Stimulated activated naive CD4-positive, alpha-beta T cell treated with Interleukin-2 at 50 U/mL for 16 hours (primary cell): ENCODE results near the gene GRID1.

ENCODE experiments used
- DNase-seq: peaks from one replicate; lab custom pipeline; 2025; lab: John Stamatoyannopoulos, UW

The GRID1 gene

DNA sequence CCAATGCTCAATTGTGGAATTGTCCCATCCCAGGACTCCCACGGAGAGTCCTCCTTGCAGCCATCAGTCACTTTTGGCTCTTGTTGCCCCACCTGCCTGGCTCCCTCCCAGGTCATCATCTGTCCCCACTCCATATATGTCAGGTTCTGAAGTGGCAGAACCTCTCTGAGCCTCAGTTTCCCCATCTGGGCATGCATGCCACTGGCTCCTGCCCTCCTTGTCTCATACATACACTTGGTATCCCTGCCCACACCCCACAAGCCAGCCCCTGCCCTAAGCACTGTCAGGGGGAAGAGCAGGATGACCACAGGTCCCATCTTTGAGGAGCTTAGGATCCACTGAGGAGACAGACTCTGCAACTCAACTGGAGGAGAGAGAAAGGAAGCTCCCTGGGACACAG lies 156.9 kb downstream of the GRID1 start:
- no peak for DNase-seq

DNA sequence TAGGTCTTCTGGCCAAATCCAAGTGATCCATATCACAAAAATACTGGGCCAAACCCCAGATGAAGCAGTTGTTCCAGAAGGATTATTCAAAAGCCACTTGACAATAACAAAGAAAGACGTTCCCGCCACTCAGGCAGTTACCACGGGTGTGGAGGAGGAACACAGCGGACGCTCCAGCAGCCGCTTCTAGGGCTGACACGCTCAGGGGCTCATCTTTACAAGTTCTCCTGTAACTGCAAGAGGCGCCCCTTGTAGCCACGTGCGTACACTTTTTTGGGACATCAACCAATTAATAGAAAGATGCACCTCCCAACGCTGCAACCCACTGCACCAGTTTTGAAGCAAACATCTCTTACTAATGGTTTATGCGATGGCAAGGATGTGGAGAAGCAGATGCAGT lies 159.4 kb downstream of the GRID1 start:
- no peak for DNase-seq

DNA sequence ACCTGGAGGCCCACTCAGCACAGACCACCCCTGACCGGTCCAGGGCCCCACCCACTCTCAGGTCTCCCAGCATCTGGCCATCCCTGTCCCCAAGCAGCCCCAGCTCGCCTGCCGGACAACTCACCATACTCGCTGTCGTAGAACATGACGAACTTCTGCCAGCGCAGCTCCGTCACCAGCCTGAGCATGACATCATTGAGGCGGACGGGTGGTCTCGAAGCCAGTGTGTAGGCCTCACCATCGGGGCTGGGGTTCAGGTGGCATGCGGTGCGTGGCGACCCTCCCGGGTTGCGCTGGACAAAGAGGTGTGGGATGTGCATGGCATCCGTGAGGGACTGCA lies 160.4 kb downstream of the GRID1 start:
- DNase-seq: no peak

DNA sequence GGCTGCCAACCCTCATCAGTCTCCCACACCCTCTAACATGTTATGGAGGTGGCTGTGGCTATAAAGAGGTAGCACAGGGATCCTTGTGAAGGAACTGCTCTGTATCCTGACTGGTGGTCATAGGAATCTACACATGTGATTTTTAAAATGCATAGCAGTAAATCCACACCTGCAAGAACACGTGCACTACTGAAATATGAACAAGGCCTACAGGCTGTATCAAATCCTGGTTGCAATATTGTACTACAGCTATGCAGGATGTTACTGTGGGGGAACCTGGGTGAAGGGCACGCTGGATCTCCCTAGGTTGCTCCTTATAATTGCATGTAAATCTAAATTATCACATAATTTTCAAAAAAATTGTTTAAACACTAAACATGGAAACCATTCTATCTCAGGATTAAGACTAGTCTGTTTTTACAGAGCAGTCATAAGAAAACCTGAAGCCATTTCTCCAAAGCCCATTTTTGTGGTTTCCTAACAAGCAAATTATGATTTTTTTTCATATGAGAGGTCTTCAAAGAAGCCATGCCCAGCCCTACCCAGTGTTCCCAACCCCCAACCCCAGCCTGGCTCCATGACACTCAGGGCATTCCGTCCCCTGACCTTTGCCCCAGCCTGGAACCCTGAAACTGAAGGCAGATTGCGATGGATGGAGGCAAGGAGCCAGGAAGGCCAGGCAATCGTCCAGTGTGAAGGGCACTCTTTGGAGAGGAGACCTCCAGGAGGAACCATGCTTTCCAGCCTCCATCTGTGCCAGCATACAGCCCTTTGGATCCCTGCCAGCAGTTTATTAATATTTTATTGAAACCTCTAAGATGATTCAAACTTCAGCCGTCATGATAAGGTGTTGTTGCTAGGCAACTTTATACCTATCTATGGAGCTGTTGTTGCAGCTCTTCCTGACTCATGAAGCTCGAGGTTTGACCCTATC lies 161.0 kb downstream of the GRID1 start:
- no peak for DNase-seq

DNA sequence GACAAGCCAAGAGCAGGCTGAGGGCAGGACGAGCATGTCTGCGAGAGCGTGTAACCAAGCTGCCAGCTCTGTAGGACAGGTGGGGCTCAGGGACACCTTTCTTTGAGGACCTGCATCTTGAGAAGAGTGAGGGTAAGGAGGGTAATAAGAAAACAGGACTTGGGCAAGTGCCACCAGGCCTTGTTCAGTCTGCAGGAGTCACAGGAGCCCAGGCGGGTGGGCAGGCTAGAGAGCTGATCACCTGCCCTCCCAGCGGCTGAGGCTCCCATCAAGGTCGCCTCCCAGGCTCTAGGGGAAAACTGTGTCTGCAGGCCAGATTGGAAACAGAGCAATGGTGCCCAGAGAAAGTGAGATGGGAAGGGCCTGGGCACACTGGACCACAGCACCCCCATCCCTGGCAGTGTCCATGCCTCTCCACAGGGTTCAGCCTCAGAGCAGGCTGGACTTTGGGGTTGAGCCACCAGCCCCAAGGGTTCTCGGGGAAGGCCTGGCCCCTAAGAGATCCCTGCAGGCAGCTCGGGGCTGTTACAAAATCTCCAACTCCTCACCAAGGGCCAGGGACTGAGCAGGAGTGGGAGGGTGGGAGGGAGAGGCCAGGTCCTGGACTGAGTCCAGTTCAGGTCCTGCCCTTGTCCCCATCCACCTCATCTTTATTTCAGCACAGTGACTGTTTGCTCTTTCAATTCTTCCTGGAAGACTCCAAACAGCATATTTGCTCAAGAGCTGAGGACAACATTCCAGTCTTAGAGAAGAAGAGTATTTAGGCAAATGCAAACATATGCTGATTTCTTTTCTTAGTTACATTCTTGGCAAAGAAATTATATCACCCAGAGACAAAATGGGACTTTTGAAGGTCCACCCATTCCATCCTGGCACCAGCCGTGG lies 161.9 kb downstream of the GRID1 start:
- DNase-seq: no peak

DNA sequence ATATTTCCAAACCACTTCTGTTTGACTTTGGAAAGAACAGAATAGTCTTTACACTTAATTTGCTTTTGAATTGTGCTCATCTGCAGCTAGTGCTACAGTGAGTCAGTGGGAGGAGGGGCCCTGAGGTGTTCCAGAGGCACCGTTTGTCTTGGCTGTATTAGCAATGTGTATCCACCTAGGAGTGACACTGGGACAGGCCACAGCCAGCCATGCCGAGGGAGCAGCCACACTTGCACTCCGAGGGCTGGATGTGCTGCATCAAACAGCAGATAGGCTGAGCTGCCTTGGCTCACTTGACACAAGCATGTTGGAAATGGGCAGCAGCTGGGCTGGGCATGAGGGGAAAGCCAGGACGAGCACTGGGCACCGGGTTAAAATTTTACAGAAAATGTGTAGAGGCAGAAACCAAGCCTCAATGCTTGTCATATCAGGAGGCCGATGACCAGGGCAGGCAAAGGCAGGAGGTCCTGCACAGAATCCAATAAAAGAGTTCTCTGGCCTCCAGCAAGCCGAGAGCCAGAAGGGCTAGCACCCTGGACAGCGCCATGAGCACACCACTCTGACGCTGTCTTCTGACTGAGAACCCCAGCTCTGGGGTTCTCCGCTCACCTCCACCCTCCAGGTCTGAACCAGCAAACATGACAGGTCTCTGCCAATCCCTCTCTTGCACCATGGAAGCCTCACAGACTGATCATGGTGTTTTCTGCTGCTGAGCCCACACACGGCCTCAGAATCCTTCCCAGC lies 163.3 kb downstream of the GRID1 start:
- no peak for DNase-seq

DNA sequence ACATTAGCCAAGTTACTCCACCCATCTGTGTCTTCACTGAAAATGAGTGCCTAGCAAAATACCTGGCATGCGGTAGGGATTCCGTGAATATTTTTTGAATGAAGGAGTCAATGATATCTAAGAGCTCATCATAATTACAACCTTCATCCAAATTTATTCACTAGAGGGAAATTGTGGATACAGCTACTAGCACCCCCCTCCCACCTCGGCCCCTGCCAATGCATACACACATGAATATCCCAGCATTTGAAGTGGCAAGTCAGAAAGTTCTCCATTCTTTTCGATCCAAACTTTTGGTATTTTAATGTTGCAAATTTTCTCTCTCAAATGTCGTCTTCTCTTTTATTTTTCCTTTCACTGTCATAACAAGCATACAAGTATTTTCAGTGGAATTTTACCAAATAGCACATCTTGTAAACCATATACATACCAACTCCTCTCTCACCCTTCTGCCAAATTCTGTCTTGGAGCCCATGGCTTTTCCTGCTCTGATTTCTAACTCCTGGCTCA lies 164.3 kb downstream of the GRID1 start:
- no peak for DNase-seq

DNA sequence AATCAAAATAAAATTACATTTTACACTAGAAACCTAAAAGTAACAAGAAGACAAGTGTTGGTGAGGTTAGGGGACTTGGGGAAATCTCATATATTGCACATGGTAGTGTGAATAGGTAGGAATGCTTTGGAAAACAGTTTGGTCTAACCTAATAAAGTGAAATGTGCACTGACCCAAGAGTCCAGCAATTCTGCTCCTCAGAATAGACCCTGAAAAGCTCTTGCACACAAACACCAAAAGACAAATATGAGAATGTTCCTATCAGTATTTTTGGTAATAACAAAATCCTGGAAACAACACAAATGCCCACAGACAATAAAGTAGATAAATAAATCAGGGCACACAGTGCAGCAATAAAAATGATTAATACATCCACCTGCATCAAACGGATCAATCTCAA lies 165.7 kb downstream of the GRID1 start:
- no peak for DNase-seq

DNA sequence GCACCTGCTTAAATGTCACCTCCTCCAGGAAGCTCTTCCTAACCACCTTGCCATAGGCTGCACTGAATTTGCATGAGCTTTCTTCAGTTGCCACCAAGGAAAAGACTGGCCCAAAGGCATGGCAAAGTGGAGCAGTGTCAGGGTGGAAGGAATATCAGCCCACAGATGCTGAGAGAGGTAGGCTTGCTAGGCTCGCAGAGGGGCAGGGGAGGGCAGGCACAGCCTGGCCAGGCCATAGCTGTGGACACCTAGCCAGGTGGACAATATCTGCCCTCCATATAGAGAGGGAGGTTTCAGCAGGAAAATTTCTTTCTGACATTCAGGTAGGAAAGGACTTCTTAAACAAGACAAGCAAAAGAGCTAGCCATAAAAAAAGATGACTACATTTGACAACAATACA lies 166.3 kb downstream of the GRID1 start:
- no peak for DNase-seq

DNA sequence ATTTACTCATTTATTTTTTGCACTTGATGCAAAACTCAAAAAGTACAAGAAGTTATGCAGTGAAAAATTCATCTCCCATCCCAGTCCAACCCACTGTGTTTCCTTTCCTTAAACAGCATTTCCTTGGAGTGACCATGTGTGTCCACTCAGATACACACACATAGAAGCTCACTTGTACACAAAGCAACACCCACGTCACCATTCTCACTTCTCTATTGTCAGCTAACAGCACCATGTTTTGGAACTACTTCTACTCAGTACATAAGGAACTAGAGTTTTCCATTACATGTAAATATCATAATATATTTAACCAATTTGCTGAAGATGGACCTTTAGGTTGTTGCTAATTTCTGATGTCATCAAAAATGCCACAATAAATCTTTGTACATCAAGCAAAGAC lies 167.6 kb downstream of the GRID1 start:
- DNase-seq: no peak

DNA sequence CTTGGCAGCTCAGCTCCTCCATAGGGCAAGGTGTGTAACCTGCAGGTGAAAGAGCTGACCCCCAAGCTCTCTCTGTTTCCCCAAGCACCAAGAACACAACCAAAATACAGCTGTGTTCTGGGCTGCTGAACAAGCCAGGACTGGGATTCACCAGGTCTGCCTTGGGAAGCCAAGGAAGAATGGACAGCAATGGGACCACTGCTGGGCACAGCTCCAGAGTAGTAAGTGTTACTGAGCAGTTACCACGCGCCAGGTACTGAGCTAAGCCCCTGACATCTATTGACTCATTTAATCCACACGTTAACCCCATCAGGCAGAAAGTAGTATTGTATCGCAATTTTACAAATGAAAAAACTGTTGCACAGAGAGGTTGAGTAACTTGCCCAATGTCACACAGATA lies 168.3 kb downstream of the GRID1 start:
- no peak for DNase-seq

DNA sequence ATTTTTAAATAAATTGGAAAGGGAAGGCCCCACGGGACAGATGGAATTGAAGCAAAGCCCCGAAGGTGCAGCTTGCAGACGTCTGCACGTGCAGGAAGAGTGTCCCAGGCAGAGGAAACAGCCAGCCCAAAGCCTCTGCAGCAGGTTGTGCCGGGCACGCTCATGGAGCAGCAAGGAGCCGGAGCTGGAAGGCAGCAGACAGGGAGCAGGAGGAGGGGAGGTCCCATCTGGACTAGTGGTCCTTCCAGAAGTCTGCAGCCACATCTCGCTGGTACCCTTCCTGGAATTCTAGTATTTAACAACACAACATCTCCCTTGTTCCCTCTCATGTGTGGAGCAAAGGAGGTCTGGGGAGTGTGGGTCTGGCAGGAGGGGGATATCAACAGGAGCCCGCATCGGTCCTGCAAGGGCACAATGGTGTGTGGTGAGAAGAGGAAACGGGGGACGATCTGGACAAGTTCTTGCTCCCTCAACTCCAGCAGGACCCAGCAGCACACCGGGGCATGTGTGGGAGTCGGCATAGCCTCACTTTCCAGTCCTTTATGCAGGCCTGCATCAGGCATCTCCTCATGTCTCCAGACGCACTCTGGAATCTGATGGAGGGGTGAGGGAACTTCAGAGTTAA lies 169.3 kb downstream of the GRID1 start:
- DNase-seq: no peak

DNA sequence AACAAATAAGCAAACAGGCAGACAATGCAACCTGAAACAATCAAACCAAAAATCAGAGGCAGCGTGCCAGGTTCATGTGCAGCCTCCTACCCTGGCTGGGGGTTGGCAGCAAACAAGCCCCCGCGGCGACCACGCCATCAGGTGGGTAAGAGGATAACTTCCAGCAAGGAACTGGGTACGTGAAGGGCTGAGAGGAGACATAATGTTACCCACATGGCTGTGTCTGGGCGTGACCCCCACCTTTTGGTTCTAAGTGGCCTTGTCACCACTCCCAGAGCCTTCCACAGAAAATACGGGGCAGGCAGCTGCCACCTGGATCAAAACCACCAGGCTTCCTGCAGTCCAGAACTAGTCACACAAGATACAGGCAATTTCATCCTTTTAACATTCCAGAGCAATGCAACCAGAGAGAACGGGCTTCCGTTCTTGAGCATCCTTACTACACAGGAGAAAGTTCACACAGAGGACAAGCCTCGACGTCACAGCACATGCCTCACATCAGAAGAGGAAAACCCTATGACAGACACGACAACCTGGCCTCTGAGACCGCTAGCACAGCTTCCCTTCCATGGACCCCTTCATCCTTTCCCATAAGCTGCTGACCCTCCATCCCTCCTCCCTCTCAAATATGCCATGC lies 171.0 kb downstream of the GRID1 start:
- DNase-seq: no peak

DNA sequence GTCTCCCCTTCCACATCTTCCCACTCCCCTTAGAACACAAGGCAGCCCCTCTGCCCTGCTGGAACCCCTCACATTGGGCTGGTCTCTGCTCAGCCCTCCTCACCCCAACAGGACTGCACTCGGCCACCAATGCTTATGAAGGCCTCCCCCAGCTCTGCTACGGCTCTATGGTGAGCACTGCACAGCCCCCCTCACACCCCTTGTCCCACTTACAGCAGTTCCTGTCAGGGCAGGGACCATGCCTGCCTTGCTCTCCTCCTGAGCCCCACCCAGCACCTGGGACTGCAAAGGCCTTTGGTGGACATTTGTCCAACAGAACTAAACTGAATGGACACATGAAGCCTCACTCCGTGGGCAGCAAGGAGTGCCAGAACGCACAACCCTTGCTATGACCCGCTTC lies 171.9 kb downstream of the GRID1 start:
- DNase-seq: no peak

DNA sequence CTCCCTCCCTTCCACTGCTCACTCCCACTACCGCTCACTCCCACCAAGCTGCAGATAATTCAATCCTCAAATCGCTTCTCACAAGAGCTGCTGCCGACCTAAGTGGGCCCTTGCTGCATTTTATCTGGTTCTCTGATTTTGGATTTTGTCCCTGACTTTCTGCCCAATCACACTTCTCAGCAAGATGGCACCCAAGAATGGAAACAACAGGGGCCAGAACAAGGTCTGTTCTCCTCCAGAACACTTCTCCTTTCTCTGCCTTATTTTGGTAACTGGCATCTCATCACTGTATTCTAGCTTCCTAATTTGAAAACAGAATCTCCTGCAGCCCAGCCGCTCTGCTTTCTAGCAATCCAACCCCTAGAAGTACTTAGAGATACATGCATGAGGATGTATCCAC lies 172.8 kb downstream of the GRID1 start:
- DNase-seq: no peak

DNA sequence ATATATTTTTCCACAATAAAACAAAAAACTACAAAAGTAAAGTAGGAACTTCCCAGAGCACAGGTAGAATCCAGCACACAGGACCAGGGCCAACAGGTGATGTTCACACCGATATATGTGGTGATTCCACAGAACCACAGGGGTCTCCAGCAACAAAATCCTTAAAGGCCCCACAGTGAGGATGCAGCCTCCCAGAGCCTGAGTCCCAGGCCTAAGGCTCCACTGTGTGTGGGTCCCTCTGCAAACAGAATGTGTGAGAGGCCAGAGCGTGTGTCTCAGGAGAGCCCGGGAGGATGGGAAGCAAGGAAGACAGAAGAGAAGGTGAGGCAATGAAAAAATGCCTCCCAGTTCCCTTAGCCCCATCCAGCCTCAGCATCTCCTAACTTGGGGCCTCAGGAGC lies 173.9 kb downstream of the GRID1 start:
- no peak for DNase-seq

DNA sequence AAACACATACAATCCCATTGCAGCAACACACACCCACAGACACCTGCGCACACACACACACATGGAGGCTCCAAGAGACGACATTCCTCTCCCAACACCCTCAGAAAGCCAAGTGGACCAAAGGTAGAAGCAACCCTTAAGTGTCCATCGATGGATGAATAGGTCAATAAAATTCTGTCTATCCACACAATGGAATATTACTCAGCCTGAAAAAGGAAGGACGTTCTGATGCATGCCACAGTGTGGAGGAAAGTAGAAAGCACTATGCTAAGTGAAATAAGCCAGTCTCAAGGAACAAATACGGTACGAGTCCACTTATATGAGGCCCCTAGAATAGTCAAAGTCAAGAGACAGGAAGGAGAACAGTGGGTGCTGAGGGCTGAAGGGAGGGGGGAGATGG lies 174.4 kb downstream of the GRID1 start:
- no peak for DNase-seq

DNA sequence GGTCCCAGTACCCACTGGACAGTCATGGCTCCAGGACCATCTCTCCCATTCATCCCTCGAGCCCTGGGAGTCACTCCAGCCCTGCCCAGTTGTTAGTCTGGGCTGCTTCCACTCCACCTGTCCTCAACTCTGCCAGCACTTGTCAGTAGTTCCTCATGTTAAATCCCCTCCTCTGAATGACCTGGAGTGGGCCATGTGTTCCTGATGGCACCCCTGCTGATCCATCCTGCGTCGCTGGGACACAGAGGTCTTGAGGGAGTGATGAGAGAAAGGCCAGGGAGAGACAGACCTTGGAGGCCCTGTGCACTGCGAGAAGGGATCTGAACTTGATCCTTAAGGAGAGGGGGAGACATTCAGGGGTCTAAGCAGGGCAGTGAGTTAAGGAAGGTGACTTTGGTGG lies 174.9 kb downstream of the GRID1 start:
- no peak for DNase-seq

DNA sequence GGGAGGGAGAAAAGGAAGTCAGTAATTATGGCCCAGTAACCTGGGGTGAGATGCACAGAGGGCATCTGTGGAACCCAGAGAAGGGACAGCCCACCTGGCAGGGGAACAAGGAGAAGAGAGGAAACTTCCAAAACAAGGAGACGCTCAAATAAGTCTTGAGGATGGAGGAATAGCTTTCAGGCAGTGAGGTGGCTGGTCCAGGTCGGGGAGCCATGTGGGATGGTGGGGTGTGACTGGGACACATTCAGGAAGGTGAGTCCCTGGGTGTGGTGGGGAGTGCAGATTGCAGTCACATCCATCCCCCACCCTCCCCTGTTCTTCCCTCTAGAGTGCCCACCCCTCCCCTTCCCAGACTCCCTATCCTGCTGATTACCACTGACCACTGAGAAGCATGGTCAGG lies 175.4 kb downstream of the GRID1 start:
- no peak for DNase-seq

DNA sequence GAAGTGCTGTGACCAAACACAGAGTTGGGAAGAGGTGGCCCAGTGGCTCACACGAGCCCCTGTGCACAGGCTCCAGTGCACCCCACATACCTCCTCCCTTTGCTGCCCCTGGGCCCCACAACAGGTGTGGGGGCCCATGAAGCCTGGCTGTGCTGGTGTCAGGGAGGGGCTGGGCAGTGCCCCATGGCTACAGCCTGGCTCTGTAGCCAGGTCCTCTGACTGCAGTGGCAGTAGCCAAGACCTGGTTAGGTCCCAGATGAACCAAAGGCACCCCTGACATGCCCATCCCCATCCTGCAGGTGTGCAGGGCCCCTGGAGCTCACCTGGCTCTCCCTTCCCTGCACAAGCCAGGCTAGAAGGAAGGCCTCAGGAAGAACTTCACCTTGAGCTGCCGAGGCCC lies 176.3 kb downstream of the GRID1 start:
- DNase-seq: no peak

DNA sequence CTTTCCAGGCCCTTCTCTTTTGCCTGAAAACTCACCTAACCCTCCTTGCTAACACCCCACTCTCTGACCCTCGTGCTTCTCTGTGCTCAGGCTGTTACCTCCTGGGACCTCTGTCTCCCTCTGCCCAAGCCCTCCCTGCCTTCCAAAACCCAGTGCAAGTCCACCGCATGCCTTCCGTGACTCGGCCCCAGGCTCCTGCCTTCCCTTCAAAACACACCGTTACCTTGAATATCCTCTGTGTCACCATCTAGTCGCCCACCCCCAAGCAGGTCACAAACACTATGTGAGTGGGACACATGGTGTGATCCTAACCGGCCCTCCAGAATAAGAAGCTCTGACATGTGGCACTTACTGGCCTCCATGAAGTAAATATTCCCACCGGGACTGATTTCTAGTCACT lies 176.7 kb downstream of the GRID1 start:
- DNase-seq: no peak
